Glomerular visceral epithelial cell (primary cell): ENCODE measurements around the gene ADAMTSL3.
A peak's percentile ranks its signal among the peaks of the same experiment; 100 is the strongest.

Source experiments
- DNase-seq: peaks from one replicate; pipeline ENCODE4 v3.0.0-alpha.2; 2016; ENCODE audit errors: extremely low spot score

Gene ADAMTSL3

DNA sequence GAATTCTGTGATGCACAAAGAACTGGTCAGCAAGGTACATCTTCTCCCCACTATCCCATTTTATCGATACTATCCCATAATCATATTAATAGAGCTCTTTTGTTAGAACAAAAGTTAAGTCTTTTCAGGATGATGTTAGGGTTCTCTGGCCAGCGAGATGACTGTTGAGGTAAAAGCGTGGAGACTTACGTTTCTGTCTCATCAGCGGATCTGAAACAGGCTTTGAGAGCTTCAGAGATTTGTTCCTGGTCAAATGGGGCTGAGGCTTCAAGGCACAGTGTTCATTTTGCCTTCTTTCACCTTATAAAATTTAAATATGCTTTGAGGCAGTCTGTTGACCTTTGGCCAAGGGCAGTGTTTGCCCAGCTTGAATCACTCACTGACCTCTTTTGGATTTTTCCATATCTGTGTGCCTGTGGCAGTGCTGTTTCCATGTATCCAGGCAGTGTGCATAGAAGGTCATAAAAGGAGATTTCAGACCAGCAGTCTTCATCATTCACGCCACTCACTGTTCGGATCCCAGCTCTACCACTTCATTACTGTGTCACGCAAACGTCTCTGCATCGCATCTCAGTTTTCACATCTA is 3.1 kb downstream of the ADAMTSL3 start:
- no peak for DNase-seq

- peak; percentile 20 for DNase-seq
Observed at GRCh38 chr15:83657549-83657948, 3.6 kb downstream of the ADAMTSL3 start.

DNA sequence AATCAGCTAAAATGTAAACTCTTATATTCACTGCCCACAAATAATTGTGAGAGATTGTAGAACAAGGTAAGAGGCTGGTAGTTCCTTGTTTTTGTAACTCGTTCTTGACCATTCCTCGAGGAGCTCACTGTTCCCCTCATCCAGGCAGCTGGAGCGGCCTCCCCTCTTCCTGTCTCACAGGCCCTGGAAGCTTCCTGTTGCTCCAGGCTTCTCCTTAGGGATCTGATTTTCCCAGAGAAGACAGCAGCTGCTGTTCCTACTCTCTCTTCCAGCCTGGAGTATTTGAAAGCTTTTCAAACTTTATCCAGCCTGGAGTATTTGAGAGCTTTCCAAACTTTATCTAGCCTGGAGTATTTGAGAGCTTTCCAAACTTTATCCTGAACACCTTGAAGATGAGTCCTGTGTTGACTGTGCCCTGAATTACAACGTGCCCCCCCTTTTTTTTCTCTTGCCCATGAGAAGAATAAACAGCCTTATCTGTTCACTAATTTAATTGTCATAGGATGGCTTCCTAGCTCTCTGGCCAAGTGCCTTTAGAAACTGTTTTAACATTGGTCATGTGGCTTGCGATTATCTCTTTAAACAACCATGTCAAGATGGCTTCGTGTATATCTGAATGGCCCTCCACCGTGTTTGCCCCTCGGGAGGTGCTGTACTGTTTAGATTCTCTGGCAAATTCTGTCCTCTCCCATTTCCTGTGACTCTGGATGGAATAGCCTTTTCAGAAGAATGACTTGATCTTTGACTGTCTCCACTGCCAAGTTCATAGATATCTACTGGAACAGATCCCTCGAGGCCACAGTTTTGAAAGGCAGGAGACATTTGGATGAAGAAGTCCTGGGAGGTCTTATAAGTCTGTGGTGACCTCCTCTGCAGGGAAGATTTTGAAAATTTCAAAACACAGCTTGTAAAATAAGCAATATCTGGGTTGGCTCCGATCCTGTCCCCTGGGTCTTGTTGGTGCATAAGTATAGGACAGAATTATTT is 4.8 kb downstream of the ADAMTSL3 start:
- DNase-seq: no peak

DNA sequence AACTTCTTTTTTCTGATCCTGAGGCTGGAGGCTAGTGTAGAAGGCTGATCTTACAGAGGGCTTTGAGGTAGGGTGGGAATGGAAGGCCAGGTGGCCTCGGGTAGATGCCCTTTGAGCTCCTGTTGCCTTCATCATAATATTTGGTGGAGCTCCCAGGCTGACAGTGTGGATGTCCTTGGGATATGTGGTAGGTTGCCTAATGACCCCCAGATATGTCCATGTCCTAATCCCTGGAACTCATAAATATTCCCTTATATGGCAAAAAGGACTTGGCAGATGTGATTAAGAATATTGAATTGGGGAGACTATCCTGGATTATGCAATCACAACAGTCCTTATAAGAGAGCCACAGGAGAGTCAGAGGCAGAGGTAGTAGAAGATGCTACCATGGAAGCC is 5.5 kb downstream of the ADAMTSL3 start:
- no peak for DNase-seq

GRCh38 chr15:83665480-83665879 is 11.6 kb downstream of the ADAMTSL3 start:
- no peak for DNase-seq

GRCh38 chr15:83670672-83671229 is 16.8 kb downstream of the ADAMTSL3 start:
- DNase-seq: no peak

- no peak for DNase-seq
Observed at GRCh38 chr15:83671603-83672002, 17.7 kb downstream of the ADAMTSL3 start.

DNA sequence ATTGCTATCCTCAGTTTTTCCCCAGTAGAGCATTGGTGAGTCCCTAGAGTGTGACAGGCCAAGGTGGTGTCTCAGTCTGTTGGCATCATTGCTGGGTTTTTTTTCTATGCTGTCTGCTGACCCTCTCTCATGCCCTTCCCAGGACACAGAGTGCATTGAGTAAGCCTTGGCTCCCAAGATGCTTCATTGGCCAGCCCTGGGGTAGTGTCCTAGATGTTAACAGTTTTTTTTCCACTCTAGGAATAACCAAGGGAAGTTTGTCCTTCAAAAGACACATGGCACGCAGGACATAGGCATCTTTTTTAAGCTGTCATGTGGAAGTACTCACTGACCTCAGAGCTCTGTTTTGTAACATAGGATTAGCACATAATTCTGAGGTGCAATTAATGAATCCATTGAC is 19.5 kb downstream of the ADAMTSL3 start:
- DNase-seq: no peak

DNA sequence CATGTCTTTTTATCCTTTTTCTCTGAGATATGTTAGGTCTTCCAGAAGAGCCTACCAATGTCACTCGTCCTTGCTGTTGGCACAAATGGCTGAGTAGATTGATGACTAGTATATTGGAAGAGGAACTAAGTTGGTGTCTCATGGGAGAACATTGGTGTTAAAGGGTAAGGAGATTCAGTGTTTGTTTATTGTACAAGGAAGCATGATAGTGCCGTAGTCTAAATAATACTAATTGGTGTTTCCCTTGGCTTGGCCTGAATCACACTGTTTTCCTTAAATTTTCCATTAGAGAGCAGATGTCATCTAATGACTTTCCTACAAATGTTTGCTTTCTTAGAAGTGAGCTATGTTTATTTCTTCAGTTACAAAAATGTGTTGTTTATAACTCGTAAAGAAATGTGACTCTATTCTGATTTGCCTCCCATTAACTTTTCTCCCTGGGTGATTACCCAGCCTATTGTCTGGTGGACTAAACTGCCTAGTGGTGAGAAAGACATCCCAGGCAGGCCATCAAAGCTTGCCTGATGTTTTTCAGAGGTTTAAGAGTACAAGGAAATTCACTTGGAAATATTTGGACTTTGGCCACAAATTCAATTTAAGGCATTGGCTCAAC is 28.7 kb downstream of the ADAMTSL3 start:
- DNase-seq: no peak

- no peak for DNase-seq
Observed at GRCh38 chr15:83685916-83686332, 32.0 kb downstream of the ADAMTSL3 start.

DNA sequence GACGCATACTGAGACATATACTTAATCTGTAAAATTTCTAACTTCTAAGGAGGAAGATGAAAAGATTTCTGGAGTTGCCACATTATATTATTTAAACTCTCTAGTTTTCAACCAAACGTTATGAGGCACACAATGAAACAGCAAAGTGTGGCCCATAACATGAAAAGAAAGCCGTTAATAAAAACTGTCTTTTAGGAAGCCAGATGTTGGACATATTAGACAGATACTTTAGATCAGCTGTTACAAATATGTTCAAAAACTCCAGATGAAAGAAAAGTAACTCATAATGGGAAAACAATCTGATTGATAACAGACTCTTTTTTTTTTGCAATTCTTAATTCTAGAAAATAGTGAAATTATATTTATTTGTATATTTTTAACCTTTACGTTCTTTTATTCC is 34.3 kb downstream of the ADAMTSL3 start:
- no peak for DNase-seq

DNA sequence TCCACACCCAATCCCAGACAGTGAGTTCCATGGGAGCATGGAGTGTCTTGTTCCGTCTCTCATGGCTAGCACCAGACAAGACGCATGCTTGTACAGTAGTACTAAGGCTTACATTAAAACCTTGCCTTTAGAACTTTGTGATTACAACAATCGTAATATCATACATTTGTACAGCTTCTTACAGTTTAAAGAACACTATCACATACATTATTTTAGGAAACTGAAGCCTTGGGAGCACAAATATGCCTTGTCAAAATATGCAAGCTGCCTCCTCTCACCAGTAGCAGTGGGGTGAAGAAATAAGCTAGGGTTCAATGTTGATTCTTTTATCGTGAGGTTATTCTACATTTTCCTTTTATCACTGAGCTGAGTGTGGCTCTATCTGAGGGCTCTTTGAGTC is 36.8 kb downstream of the ADAMTSL3 start:
- no peak for DNase-seq

GRCh38 chr15:83692746-83693581 is 39.0 kb downstream of the ADAMTSL3 start:
- no peak for DNase-seq

GRCh38 chr15:83694015-83694414 is 40.1 kb downstream of the ADAMTSL3 start:
- DNase-seq: peak; percentile 73

DNA sequence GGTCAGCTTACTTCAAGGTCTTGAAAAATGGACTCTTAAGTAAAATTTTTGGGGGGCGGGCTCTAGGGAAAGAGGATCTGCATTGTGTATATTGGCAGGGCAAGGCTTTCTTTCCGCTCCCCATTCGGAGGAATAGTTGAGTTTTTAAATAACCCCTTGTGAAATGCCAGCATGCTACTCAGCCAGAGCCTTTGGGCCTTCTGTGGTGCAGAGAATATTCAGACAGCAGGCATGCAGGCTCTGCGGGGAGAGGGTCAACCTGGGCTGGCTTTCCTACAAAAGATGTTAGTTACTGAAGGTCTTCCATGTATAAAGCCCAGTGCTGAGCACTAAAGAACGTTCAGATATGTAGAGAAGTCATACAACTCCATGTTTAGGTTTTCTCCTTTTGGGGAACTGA is 40.6 kb downstream of the ADAMTSL3 start:
- DNase-seq: peak; percentile 47

DNA sequence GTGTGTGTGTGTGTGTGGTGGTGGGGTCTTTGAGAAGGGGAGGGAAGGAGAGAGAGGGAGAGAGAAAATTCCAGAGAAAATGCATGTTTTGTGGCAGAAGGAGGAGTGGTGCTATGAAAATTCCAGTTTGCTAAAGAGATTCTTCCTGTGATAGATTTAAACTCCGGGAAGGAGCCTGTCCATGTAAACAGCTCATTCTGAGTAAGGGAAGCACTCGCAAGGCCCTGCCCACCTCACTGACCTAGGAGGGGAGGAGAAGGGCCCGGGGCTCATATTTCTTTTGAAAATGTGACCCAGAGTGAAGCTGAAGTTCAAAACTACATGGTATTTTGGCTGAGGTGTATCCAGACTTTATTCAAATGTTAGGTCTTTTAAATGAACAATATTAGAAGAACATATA is 41.3 kb downstream of the ADAMTSL3 start:
- DNase-seq: peak; percentile 65

DNA sequence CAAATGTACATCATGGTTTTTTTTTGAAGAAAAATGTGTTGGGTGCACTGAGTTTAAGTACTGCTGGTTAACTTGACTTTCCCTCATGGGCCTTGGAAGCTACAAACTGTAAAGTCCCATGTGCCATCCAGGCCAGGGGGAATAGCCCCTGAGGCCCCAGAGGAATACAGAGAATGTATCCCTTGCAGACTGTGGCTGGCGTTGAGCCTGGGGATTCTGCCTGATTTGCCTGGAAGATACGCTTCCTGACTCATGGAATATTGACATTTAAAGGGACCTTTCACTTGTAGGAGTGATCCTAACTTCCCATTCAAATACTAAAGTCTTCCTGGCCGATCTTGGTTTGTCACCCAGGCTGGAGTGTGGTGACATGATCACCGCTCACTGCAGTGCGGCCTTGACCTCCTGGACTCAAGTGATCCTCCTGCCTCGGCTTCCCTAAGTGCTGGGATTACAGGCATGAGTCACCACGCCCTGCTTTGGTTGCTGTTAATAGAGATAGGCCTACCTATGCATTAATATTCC is 42.0 kb downstream of the ADAMTSL3 start:
- DNase-seq: peak; percentile 49

DNA sequence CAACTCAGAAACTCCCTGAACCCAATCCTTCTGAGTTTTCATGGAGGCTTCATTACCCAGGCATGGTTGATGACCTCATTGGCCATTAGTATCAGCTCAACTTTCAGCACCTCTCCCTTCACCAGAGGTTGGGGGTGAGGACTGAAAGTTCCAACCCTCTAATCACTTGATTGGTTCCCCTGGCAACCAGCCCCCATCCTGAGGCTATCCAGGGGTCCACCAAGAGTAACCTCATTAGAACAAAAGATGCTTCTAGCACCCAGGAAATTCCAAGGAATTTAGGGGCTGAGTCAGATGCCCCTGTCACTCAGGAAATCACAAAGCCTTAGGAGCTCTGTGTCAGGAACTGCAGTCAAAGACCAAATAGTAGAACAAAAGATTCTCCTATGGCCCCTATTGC is 43.8 kb downstream of the ADAMTSL3 start:
- peak; percentile 88 for DNase-seq

- DNase-seq: peak; percentile 94
Observed at GRCh38 chr15:83698294-83698693, 44.4 kb downstream of the ADAMTSL3 start.

DNA sequence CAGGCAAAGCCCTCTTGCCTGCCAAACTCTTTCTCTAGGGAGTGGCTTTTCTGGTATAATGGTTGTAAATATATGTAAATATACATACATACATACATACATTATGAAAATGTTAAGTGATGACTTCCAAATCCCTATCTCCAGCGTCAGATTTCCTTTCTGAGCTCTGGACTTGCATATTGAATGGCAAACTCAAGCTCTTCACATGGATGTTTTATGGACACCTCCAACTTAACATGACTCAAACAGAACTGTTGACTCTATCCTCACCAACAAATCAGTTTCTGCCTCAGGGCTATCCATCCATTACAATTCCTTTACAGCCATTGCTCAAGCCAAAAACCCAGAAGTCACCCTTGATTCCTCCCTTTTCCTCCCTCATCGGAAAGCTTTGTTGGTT is 45.1 kb downstream of the ADAMTSL3 start:
- no peak for DNase-seq

- DNase-seq: no peak
Observed at GRCh38 chr15:83700082-83700481, 46.2 kb downstream of the ADAMTSL3 start.
